GM15510 (cell line): ENCODE data around the gene PRDX2.

Experiments
- POLR2A ChIP-seq: IDR thresholded peaks from 3 replicates; pipeline ENCODE4 v1.6.1; 2011; ENCODE audit warnings: borderline replicate concordance; ENCODE audit not compliant: insufficient read length; ENCODE audit errors: extremely low read depth

Gene PRDX2

GRCh38 chr19:12833738-12834565 is 32.4 kb upstream of the PRDX2 start:
- TF ChIP-seq POLR2A = no peak

DNA sequence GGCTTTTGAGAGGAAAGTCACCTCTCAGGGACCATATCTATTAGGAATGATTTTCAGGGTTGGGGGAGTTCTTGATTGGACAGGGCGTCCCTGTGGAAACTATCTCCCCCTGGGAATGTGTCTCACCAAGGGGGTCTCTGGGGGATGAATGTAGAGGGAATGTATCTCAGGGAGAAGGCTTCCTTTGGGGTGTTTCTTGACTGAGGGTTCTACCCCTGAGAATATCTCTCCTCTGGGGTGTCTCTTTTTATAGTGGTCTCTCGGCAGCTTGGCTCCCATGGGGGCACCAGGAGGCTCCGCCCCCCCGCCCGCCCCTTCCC is 31.8 kb upstream of the PRDX2 start:
- no peak for TF ChIP-seq POLR2A

DNA sequence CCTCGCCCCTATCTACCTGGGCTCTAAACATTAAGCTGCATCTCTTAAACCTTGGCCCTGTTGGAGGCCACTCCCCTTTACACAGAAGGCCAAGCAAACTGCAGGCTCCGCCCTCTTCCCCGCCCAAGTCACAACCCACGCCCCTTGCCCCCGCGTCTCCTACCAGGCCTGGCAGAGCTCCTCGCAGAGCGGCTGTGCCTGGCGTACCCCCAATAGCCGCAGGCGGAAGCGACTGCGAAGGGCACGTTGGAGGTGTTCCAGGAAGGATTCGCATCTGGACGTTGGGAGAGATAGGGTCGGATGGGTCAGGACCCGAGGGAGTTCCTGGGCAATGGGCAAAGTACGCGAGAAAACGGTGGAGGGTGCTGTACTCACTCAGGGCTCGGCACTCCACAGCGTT is 26.9 kb upstream of the PRDX2 start:
- no peak for TF ChIP-seq POLR2A

- TF ChIP-seq POLR2A = no peak
Observed at GRCh38 chr19:12825254-12826131, 23.9 kb upstream of the PRDX2 start.

DNA sequence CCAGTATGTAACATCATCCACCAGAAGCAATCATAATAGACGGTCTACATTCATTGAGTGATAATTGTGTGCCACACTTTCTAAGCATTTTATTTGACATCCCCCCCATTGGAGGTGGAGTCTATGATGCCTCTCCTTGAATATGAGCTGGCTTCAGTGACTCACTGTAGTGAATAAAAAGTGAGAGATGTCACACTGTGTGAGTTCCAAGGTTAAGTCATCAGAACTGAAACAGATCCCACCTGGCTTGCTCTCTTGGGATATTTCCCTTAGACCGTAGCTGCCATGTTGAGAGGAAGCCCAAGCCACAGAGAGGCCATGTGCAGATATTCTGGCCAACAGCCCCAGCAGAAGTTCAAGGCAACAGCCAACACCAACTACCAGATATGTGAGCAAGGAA is 20.2 kb upstream of the PRDX2 start:
- no peak for TF ChIP-seq POLR2A

DNA sequence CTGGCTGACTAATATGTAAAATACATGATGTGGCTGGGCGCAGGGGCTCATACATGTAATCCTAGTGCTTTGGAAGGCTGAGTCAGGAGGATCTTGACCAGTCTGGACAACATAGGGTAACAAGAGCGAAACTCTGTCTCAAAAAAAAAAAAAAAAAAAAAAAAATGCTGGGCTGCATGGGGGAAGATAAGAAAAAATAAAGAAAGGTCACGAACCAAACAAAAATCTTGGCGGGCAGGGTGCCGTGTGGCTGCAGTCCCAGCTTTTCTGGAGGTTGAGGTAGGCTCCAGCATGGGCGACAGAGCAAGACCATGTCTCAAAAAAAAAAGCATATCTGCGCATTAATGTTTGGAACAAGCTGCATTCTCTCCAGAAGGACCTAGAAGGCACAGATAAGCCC is 13.5 kb upstream of the PRDX2 start:
- no peak for TF ChIP-seq POLR2A

GRCh38 chr19:12806242-12807081 is 4.9 kb upstream of the PRDX2 start, which contains the start of gene RNASEH2A:
Gene RNASEH2A, plus strand, starts transcription at chr19:12806584. Its CDS starts 90 bp downstream, at chr19:12806674.
- peak; percentile 90 for TF ChIP-seq POLR2A

DNA sequence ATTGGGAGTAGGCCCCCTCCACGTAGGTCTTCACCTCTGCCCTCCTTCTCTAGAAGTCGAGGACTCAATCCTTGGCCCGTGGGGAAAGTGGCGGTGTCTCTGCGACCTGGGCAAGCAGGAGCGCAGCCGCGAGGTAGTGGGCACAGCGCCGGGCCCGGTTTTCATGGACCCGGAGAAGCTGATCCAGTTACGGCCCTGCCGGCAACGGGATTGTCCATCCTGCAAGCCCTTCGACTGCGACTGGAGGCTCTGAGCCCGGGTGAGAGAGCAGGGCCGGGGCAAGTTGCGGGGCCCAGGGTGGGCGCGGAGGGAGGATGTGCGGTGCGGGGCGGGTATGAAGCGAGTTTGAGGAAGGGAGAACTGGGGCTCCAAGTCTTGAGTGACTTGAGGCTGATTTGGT is 2.5 kb upstream of the PRDX2 start:
- no peak for TF ChIP-seq POLR2A

- no peak for TF ChIP-seq POLR2A
Observed at GRCh38 chr19:12802267-12803106, 887 bp upstream of the PRDX2 start.

DNA sequence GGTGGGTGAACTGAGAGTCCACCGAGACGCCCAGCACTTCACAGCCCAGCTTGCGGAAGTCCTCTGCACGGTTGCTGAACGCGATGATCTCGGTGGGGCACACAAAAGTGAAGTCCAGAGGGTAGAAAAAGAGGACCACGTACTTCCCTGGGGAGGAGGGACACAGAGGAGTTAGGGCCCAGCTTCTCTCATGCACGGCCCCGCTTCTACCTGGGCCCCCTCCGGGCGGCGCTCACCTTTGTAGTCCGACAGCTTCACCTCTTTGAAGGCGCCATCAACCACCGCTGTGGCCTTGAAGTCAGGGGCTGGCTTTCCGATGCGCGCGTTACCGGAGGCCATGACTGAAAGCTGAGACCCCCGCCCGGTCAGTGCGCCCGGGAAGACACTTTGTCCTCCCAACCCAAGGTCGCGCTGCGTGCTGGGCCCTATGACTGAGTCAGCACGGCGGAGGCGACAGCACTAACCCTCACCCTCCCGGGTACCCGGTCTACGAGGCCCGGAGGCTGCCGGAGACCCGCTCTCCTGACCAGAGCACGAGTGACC is 606 bp downstream of the PRDX2 start:
- TF ChIP-seq POLR2A = no peak

DNA sequence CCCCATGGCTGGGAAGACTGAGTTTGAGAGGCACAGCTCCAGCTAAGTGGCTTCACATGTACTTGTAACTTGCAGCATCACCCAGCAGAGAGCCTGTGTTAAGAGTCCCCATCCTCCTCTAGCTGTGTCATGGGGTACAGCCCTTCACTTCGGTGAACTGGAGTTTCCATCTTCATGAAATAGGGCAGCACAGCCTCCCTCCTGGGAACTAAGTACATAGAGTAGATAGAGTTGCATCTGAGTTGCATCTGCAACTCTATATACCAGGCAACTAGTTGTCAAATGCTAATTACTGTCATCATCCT is 1.2 kb downstream of the PRDX2 start:
- no peak for TF ChIP-seq POLR2A

DNA sequence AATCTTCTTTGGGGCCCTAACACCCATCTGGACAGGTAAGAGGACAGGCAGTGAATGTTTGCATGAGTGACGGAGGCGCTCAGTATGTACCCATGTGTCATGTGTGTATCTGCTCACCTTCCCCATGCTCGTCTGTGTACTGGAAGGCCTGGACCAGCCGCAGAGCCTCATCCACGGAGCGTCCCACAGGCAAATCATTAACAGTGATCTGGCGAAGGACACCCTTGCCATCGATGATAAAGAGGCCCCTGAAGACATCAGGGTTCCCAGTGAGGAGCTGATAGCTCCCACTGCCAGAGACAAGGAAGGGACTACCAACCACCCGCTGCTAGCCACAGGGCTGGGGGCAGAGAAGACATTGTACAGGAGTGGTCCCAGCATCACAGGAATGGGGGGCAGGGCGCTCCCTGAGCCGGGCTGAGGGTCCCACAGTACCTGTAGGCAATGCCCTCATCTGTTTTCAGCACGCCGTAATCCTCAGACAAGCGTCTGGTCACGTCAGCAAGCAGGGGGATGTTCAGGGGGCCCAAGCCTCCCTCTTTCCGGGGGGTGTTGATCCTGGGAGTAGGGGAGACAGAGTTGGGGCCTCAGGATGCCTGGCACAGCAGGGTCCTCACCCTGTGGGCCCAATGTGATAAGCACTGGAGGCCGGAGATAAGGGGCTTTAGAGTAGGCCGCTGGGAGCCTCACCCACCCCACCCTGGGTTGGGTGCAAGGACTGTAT is 1.7 kb downstream of the PRDX2 start:
- no peak for TF ChIP-seq POLR2A

DNA sequence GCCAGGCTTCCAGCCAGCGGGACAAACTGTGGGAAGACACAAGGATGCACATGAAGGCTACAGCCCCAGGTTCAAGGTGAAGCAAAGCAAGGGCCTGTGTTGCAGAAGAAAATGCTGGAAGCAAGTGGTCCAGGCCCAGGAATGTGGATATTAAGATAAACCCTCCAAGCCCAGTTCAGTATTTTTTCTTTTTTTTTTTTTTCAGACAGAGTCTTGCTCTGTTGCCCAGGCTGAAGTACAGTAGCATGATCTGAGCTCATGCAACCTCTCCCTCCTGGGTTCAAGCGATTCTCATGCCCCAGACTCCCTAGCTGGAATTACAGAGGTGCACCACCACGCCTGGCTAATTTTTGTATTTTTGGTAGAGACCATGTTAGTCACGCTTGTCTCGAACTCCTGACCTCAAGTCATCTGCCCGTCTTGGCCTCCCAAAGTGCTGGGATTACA is 4.4 kb downstream of the PRDX2 start:
- TF ChIP-seq POLR2A = no peak
